ENCODE results near the gene CHST11.

The CHST11 gene

GRCh38 chr12:104635607-104636343, 179.0 kb downstream of the CHST11 start:
- no peak for DNase-seq

GRCh38 chr12:104636496-104636895, 179.7 kb downstream of the CHST11 start:
- DNase-seq: no peak

GRCh38 chr12:104637604-104638003, 180.9 kb downstream of the CHST11 start:
- no peak for DNase-seq

GRCh38 chr12:104638218-104638850, 181.6 kb downstream of the CHST11 start:
- DNase-seq: no peak

DNA sequence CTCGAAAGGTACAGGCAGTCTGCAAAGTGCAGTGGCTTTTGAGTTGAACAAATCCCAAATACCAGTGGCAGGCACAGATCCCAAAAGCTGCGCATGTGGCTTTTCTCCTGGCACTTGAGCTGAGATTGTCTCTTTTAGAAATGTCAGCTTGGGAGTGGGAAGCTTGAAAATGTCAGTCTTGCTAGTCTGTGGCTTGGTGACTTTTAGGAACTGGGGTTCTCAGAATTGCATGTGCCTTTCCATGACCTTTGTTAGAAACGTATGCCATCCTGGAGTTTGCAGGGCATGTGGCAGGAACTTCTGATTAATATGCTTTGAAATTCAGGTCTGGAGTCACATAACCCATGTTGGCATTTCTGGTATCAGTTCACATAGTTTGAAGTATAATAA, 182.1 kb downstream of the CHST11 start:
- DNase-seq: no peak

GRCh38 chr12:104640956-104641355, 184.2 kb downstream of the CHST11 start:
- no peak for DNase-seq

GRCh38 chr12:104641862-104642261, 185.1 kb downstream of the CHST11 start:
- no peak for DNase-seq

- no peak for DNase-seq
Measured at GRCh38 chr12:104643093-104643818, 186.5 kb downstream of the CHST11 start.

DNA sequence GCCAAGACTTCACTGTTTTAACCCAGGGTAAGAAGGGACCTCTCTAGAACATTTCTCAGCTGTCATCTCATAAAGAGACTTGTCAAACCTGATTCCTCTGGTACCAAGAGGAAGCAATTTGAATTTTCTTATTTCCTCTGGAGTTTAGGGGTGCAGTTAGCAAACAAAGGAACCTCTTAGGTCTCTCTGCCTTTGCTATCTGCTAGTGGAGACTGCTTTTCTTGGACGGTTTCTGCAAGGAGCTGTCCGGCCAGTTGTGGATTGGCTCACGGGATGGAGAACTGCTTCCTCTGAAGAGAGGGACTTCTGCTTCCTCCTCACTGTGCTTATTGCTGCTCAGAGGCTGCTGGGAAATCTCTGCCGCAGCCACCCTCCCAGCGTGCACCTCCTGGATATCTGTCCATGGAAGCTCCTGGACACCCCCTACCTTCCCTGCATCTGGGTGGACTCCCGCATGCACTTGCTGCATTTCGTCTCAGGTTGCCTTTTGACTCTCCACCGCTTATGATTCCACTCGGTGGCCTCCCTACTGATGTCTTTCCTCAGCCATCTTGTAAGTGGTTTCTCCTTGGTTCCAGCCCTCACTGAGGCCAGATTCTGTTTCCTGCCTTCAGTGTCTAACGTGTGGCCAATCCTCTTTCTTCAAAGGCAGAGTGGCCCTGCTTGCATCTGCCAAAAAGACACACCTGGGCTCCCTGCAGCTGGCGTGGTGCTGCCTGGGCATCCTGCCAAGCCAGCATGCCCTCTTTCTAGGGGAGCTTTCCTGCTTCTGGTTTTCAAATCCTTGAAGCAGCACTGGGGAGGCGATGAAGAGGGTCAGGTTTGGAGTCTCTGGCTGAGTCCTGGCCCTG, 187.3 kb downstream of the CHST11 start:
- DNase-seq: no peak

DNA sequence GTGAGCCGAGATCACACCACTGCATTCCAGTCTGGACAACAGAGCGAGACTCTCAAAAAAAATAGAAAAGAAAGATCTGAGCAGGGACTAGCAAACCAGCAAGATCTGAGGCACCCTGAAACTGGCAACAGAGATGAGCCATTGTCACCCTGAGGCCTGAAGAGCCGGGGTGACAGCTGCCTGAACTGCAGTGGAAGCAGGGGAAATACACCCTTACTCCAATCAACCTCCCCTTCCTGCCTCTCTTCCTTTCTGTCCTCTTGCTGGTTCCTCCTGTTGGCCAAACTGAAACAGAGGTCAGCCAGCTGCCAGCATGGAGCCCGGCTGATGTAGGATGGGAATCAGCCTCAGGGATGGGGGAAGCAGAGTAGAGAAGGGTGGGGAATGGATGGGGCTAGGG, 192.0 kb downstream of the CHST11 start:
- no peak for DNase-seq

- no peak for DNase-seq
Measured at GRCh38 chr12:104649217-104649824, 192.6 kb downstream of the CHST11 start.

DNA sequence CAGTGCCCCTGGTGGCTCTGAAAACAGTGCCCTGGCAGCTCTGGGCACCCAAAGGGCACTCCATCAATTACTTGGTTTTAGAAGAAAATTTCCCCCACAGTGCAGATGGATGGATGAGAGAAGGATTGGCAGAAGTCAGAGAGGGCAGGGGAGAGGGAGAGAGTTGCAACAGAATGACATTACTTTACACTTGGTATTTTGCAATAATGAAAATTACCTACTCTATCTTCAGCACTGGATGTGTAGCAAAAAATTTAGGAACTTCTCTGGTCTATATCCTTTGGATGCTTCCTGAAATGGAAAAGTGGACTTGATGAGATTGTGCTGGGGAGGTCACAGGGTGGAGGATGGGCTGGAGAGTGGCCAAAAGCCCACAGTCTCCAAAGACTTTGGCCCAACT, 193.2 kb downstream of the CHST11 start:
- DNase-seq: no peak

DNA sequence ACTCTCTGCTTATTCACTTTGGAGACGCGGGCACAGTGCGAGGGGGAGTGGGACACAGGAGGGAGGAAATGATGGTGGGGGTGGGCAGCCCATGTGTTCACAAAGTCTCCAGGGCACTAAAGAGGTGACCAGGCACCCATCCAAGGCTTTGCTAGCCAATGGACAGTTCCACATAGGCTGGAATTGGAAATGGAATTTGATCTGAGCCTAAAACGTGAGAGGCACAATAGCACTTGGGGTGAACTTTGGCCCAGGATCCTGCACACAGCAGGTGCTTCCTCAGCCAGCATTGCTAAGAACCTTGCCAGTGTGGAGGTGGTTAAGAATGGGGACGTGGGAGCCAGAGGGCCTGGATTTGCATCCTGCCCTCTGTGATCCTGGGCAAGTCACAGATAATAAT, 193.8 kb downstream of the CHST11 start:
- DNase-seq: no peak

GRCh38 chr12:104651811-104652210, 195.1 kb downstream of the CHST11 start:
- DNase-seq: no peak

GRCh38 chr12:104652358-104652757, 195.6 kb downstream of the CHST11 start:
- DNase-seq: no peak

DNA sequence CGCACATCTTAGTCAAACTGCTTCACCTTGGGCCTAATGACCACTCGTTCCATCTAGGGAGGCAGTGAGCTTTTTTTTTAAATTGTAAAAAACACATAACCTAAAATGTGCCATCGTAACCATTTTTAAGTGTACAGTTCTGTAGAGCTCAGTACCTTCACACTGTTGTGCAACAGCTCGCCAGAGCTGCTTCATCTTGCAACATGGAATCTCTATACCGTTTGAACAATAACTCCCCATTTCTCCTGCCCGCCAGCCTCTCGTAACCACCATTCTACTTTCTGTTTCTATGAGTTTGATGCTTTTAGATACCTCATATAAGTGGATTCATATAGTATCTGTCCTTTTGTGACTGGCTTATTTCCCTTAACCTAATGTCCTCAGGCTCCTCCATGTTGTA, 196.2 kb downstream of the CHST11 start:
- DNase-seq: no peak

DNA sequence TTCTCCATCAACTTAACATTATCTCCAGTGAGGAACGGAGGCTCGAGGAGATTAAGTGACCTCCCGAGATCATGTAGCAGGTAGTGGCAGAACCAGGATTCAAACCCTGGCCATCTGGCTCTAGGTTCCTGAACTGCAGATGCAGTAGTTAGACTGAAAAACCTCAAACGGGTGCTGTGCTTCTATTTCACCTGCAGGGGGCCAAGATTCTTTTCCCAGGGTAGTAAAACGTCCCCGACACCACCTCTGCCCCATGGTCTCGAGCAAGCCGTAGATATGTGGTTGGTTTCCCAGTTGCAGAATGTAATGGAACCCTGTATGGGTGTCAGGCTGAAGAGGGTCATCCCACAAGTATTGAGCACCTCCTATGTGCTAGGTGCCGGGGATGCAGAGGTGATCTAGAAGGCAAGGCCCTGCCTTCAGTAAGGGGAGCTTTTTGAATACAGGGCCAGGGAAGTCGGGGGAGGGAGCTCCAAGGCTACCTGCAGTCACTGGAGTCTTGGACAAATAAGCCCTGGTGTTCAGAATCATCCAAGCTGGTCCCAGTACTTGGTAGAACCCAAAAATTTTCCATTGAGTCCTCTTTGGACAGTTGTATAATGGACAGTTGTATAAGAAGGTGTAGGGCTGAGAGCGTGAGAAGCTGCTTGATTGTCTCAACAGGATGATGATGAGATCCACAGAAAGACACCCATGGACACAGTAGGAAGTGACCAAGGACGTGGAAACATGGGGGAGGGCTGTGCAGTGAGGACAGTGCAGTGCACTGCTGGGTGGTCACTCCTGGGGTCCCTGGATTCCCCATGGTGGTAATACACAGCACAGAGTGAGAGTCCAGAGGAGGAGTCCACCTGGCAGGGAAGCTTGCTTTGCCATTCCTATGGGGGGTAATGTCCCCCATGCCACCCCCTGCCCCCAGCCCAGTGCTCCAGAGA, 197.2 kb downstream of the CHST11 start:
- no peak for DNase-seq

DNA sequence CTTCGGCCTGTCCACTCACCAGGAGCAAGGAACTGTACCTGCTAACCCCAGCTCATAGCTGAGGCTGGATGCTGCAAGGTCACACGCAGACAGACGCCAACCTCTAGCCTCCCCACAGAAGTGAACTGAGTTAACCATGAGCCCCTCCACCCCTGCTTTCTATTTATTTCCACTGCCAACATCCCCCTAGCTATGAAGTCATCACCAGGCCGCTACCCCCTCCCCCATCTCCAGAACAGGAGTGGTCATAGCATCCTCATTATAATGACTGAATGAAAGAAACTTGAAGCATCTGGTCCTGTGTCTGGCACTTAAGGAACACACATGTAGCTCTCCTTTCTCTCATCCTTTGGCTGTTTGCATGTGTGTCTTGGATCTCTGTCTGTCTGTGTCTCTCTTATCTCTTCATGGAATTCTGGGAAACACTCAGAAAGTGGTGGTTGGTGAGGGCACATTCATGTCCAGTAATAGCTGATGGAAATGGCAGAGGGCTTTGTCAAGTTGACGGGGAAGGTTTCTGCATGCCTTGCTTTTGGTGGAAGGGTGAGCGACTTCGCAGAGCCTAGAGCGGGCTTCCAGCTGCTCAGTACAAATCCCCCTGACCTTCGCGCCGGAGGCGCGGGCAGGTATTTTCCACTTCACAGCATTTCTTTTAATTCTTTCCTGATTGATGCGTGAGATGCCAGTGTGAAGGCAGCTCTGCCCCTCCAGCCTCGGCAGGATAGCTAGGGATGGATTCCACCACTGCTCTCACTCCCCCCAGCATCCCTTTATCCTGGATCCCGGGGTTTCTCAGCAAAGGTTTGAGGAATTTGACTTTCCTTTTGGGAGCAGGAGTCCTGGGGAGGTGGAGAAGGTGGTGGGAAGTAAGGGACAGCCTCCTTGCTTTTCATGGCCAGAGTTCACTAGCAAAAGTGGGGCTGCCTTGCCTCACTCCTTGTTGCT, 198.2 kb downstream of the CHST11 start:
- peak; percentile 28 for DNase-seq

- no peak for DNase-seq
Measured at GRCh38 chr12:104656383-104656782, 199.6 kb downstream of the CHST11 start.

GRCh38 chr12:104656921-104657320, 200.2 kb downstream of the CHST11 start:
- no peak for DNase-seq
